Endothelial cell of umbilical vein (primary cell): ENCODE data around the gene CACNA2D2. TPM values are rescaled to one million over a fixed set of nuclear protein-coding genes. Genes with fewer than 3 reads are reported as not detected.

Experiments used
- BruUV-seq: library from RNA; stranded (reverse); fragments of 400-500 nt; replicated peaks from 2 replicates; lab custom pipeline; 2021; lab: Mats Ljungman, UMichigan
- CTCF ChIA-PET: fragments of 300-600, 350-600 bp; sonication (Branson Sonifier 250); formaldehyde crosslinking; loops from one replicate; lab custom pipeline; 2021; ENCODE audit warnings: antibody characterized with exemption, inconsistent platforms; lab: Charles Lee
- POLR2A ChIA-PET: fragments of 300-600, 350-600 bp; sonication (Branson Sonifier 250); formaldehyde crosslinking; loops from one replicate; lab custom pipeline; 2021; ENCODE audit warnings: antibody characterized with exemption, inconsistent platforms; lab: Charles Lee
- DNase-seq: peaks from one replicate; pipeline ENCODE4 v3.0.0-alpha.2; 2011; ENCODE audit warnings: low read depth, low spot score
- FAIRE-seq: peaks from 2 replicates; lab custom pipeline; 2011; peaks lifted over from hg19 to GRCh38; lab: Jason Lieb, UNC
- H2AFZ ChIP-seq: 2 replicates; pipeline ENCODE4 v1.6.0; 2012; ENCODE audit warnings: low read depth, low read length, control low read depth, inconsistent platforms
- H3K27ac ChIP-seq: 2 replicates; pipeline ENCODE4 v1.5.1; 2011; ENCODE audit warnings: low read depth, mild to moderate bottlenecking, control low read depth, low read length, moderate library complexity; ENCODE audit not compliant: insufficient read depth
- H3K27me3 ChIP-seq, 2 experiments: 2 replicates each; pipeline versions ENCODE4 v1.6.0 to v1.6.1; 2011; ENCODE audit warnings: low read length in 2 of 2, mixed read lengths in 1 of 2; ENCODE audit not compliant: control insufficient read depth in 2 of 2, insufficient read depth in 2 of 2
- H3K36me3 ChIP-seq, 2 experiments: 2 replicates in 1 of 2; 3 replicates in 1 of 2; pipeline ENCODE4 v1.5.1; 2011; ENCODE audit warnings: low read length in 2 of 2, mild to moderate bottlenecking in 1 of 2, moderate library complexity in 1 of 2; ENCODE audit not compliant: control insufficient read depth in 2 of 2, insufficient read depth in 2 of 2; ENCODE audit errors: extremely low read depth in 1 of 2
- H3K4me1 ChIP-seq: 3 replicates; pipeline ENCODE4 v1.5.1; 2011; ENCODE audit warnings: mild to moderate bottlenecking, low read length; ENCODE audit not compliant: control insufficient read depth, insufficient read depth; ENCODE audit errors: extremely low read depth
- H3K4me2 ChIP-seq: 2 replicates; pipeline ENCODE4 v1.6.1; 2011; ENCODE audit warnings: low read length, control low read depth, mixed read lengths; ENCODE audit not compliant: insufficient read depth
- H3K4me3 ChIP-seq, 3 experiments: fragments of 200-600 bp in 1 of 3; sonication (generic), shearing (Covaris generic) in 1 of 3; replicated peaks in 1 of 3; 2 replicates each; pipeline ENCODE4 v1.5.1; 2011 to 2016; ENCODE audit warnings: control low read depth in 3 of 3, low read length in 3 of 3, mild to moderate bottlenecking in 2 of 3, inconsistent platforms in 1 of 3, low read depth in 1 of 3, moderate library complexity in 1 of 3; ENCODE audit not compliant: insufficient read depth in 1 of 3
- H3K79me2 ChIP-seq: 2 replicates; pipeline ENCODE4 v1.6.0; 2012; ENCODE audit warnings: low read length, inconsistent platforms; ENCODE audit not compliant: control insufficient read depth, insufficient read depth
- H3K9ac ChIP-seq: replicated peaks from 2 replicates; pipeline ENCODE3; 2011; ENCODE audit warnings: low read length, control low read depth; ENCODE audit not compliant: insufficient read depth; ENCODE audit errors: extremely low read depth
- H3K9me1 ChIP-seq: replicated peaks from 3 replicates; pipeline ENCODE4 v1.6.0; 2011; ENCODE audit warnings: mild to moderate bottlenecking, low read length; ENCODE audit not compliant: control insufficient read depth, insufficient read depth; ENCODE audit errors: extremely low read depth
- H3K9me3 ChIP-seq: replicated peaks from 2 replicates; pipeline ENCODE4 v1.5.1; 2012; ENCODE audit warnings: low read length, inconsistent platforms; ENCODE audit not compliant: control insufficient read depth, insufficient read depth
- H4K20me1 ChIP-seq: replicated peaks from 2 replicates; pipeline ENCODE3; 2011; ENCODE audit warnings: mild to moderate bottlenecking, low read length; ENCODE audit not compliant: control insufficient read depth, insufficient read depth; ENCODE audit errors: extremely low read depth
- EZH2 ChIP-seq: IDR thresholded peaks from 2 replicates; pipeline ENCODE4 v1.6.1; 2012; ENCODE audit warnings: borderline replicate concordance, low read depth, mild to moderate bottlenecking, moderate library complexity, low read length, inconsistent platforms; ENCODE audit not compliant: severe bottlenecking
- FOS ChIP-seq: IDR thresholded peaks from 2 replicates; pipeline ENCODE4 v1.6.1; 2011; ENCODE audit warnings: mild to moderate bottlenecking, low read length, moderate library complexity, borderline replicate concordance; ENCODE audit not compliant: insufficient read depth
- GATA2 ChIP-seq: IDR thresholded peaks from 2 replicates; pipeline ENCODE4 v1.7.0; 2011; ENCODE audit warnings: low read depth, mild to moderate bottlenecking, moderate library complexity, mixed read lengths, low read length; ENCODE audit not compliant: insufficient read length, insufficient read depth
- JUN ChIP-seq: IDR thresholded peaks from 2 replicates; pipeline ENCODE4 v1.6.1; 2011; ENCODE audit warnings: borderline replicate concordance, low read depth; ENCODE audit not compliant: insufficient read length, insufficient read depth
- MAX ChIP-seq: IDR thresholded peaks from 2 replicates; pipeline ENCODE4 v1.6.1; 2011; ENCODE audit not compliant: insufficient read depth, insufficient read length
- MYC ChIP-seq: IDR thresholded peaks from one replicate; pipeline ENCODE4 v1.6.1; 2011; ENCODE audit warnings: mild to moderate bottlenecking, low read depth, low read length
- POLR2A ChIP-seq: IDR thresholded peaks from 2 replicates; pipeline ENCODE4 v1.6.1; 2012; ENCODE audit warnings: low read depth, mild to moderate bottlenecking, control low read depth, low read length
- POLR2AphosphoS5 ChIP-seq: IDR thresholded peaks from 2 replicates; pipeline ENCODE4 v1.6.1; 2012; ENCODE audit warnings: low read depth, mild to moderate bottlenecking, control low read depth, low read length, moderate library complexity; ENCODE audit not compliant: insufficient read depth
- dilution Hi-C: fragments of 300-500 bp; cut with MboI; formaldehyde crosslinking; loops from one replicate; pipeline ENCODE4 v1.15.0; 2019; ENCODE audit warnings: low sequenced_read_pairs; ENCODE audit not compliant: extremely low pct_ligation_motif_present
- intact Hi-C: fragments of 100-400 bp; cut with micrococcal nuclease; formaldehyde crosslinking; loops from one replicate; pipeline ENCODE4 v1.10.0; 2022
- polyA plus RNA-seq, 4 experiments: library from polyadenylated mRNA; depleted of rRNA in 3 of 4; stranded (reverse) in 3 of 4; unstranded in 1 of 4; fragments of >200 nt; gene quantifications; 2 replicates each; pipeline versions ENCODE4 v1.2.1 to v1.2.3, GENCODE V29; 2011 to 2012; ENCODE audit warnings: missing spikeins in 1 of 4
- total RNA-seq: library from RNA; stranded (reverse); gene quantifications from 2 replicates; pipeline ENCODE4 v1.2.3, GENCODE V29; 2021

The CACNA2D2 gene
- total and polyA plus RNA-seq, 2 donors (not counting 3 experiments of a cell fraction or from before 2014, with no cell fraction given), result 0.15 TPM; not detected in 1

- Histone ChIP-seq H3K27me3 (no peaks in the 10 kb centered on the region), H2AFZ (peak overlapping the region; percentile 58), H3K4me2 (no peak overlapping the region), H3K27ac (no peak overlapping the region), H3K4me1 (peaks cover 2% of the 10 kb centered on the region), H4K20me1 (no peaks in the 10 kb centered on the region), H3K36me3 (no peaks in the 10 kb centered on the region), H3K9me1 (no peaks in the 10 kb centered on the region), H3K4me3 (no peak overlapping the region), H3K9me3 (no peaks in the 10 kb centered on the region), H3K79me2 (no peaks in the 10 kb centered on the region), H3K9ac (no peak overlapping the region)
- no peak for TF ChIP-seq EZH2
- no peak for TF ChIP-seq GATA2
- TF ChIP-seq MYC, result no peak
- TF ChIP-seq POLR2AphosphoS5, result no peak
- peak; percentile 22 for TF ChIP-seq FOS
- no TSS peak for BruUV-seq
- ChIA-PET POLR2A (no interaction called here), CTCF (interaction anchor here (0.8 to 1.5 kb wide), 4 partner anchors 13 to 127 kb away, joined by 3 to 12 read pairs (median 4); no protein-coding TSS in a partner anchor)
- dilution Hi-C loops, result no loop called here
- peak; percentile 86 for FAIRE-seq
- DNase-seq, result peak; percentile 20
- intact Hi-C loops, result no loop called here
Observed at GRCh38 chr3:50474717-50475116, 28.7 kb downstream of the CACNA2D2 start.

DNA sequence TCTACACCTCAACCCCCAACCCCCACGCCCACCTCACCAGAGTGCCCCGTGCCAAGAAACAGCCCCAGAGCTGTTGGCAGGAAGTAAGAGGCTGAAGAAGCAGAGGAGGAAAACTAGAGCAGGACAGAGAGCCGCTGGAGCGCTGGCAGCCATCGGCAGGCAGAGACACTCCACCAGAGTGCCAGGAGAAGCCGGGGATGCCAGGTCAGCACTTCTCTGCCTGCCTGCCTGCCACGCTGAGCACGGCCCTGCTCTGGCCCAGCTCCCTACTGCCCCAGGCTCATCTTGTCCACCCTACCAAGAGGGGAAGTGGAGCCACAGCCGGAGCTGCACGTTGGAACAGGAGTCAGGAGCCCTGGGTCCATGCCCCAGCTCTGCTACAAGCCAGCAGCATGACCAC is 29.7 kb downstream of the CACNA2D2 start:
- ChIA-PET CTCF (interaction anchor here (0.6 to 1.0 kb wide), 2 partner anchors 39 to 127 kb away, joined by 3 read pairs; no protein-coding TSS in a partner anchor), POLR2A (no interaction called here)
- Histone ChIP-seq H3K27ac (no peak overlapping the region), H3K27me3 (no peaks in the 10 kb centered on the region), H3K4me1 (peaks cover 2% of the 10 kb centered on the region), H4K20me1 (no peaks in the 10 kb centered on the region), H3K4me2 (no peak overlapping the region), H3K79me2 (no peaks in the 10 kb centered on the region), H3K9ac (no peak overlapping the region), H2AFZ (no peak overlapping the region), H3K36me3 (no peaks in the 10 kb centered on the region), H3K4me3 (no peak overlapping the region), H3K9me3 (no peaks in the 10 kb centered on the region), H3K9me1 (no peaks in the 10 kb centered on the region)
- FAIRE-seq (no peak), DNase-seq (no peak)
- BruUV-seq, result no TSS peak
- intact Hi-C loops (no loop called here), dilution Hi-C loops (no loop called here)
- no peak for TF ChIP-seq FOS
- TF ChIP-seq GATA2, result no peak
- no peak for TF ChIP-seq JUN
- TF ChIP-seq MAX, result no peak
- TF ChIP-seq POLR2A, result no peak
- no peak for TF ChIP-seq MYC
- no peak for TF ChIP-seq POLR2AphosphoS5
